Activated CD4-positive, alpha-beta T cell treated with anti-CD3 and anti-CD28 coated beads, Interleukin-2, amount 50 U/mL, for 24 hours (primary cell): ENCODE data around the gene VEPH1.

ENCODE experiments used
- DNase-seq, 2 donors: peaks; one replicate each; pipeline ENCODE4 v3.0.0-alpha.2; 2020; ENCODE audit warnings: low read depth in 1 of 2, low spot score in 1 of 2

Gene VEPH1

DNA sequence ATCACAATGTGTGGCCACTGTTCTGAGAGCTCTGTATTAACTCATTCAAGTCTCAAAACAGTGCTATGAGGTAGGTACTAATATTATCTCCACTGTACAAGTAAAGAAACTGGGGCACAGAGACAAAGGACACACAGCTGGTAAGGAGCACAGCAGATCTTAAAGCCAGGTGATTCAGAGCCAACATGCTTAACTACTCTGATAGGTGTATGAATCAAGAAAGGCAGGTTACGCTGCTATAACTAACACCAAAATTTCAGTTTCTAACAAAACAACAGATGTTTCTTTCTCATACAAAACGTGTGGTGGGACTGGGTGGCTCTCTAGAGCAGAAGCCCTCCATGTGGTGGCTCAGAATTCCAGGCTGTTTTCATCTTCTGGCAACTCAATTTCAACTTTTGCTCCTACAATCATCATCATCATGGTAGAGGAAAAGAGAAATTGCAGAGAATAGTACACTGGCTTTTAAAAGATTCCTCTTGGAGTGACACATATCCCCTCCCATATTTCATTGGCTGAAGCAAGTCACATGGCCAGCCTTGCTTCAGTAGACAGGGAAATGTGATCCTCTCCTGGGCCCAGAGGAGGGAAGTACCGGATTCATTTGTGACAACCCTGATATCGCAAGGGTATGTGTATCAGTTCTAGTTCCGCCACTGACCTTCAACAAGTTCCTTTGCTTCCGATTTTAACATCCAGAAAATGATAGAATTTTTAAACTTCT is 192.7 kb downstream of the VEPH1 start:
- no peak for DNase-seq

DNA sequence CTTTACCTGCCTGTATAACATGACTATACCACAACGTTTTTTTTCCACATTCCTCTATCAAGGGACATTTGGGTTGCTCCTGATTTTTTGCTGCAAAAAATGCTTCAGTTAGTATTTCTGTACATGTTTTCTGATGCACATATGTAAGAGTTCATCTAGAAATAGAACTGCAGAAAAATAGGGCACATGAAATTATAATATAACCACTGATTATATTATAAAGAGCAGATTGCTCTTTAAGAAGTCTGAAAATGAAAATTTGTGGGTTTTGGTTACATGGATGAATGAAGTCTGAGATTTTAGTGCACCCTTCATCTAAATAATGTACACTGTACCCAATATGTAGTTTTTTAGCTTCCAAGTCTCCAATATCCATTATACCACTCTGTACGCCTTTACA is 196.7 kb downstream of the VEPH1 start:
- no peak for DNase-seq

- no peak for DNase-seq
Measured at GRCh38 chr3:157305392-157305791, 197.8 kb downstream of the VEPH1 start.

GRCh38 chr3:157301755-157302154 is 201.5 kb downstream of the VEPH1 start:
- DNase-seq, result no peak

- no peak for DNase-seq
Measured at GRCh38 chr3:157300981-157301663, 202.1 kb downstream of the VEPH1 start.

DNA sequence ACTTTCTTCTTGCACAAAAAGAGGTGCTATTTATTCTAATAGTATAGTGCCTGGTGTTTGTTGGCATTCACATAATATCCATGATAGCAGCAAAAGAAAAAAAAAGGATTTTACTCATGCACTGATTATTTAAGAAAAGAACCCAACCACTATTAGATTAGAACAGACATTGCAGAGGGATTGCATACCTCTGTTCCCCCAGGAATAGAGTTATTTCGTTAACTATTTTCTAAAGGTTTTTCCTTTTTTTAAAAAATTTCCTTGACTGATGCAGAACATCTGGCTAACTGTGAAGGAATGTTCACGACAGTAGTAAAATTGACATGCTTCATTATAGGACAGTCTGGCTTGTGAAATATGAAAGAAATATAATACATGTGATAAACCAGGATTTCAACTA is 203.1 kb downstream of the VEPH1 start:
- no peak for DNase-seq

GRCh38 chr3:157297328-157297915 is 205.8 kb downstream of the VEPH1 start:
- DNase-seq, result no peak

- no peak for DNase-seq
Measured at GRCh38 chr3:157294953-157295352, 208.3 kb downstream of the VEPH1 start.

DNA sequence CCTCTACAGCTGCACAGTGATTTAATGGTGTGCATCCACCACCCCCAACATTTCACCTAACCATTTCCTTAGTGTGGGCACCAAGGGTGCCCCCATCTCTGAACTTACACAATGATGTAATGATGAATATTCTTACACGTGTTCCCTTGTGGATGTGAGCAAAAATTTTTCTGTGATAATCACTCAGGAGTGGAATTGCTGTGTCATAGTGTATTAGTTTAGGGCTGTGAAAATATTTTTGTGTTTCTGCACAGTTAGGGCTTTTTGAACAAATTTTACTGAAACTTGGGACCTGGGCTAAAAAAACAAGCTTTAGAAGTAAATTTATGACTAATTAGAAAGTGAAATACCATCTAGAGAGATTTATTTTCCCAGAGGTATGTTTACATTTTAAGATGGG is 208.7 kb downstream of the VEPH1 start:
- DNase-seq, result no peak

GRCh38 chr3:157290766-157291165 is 212.4 kb downstream of the VEPH1 start:
- no peak for DNase-seq

DNA sequence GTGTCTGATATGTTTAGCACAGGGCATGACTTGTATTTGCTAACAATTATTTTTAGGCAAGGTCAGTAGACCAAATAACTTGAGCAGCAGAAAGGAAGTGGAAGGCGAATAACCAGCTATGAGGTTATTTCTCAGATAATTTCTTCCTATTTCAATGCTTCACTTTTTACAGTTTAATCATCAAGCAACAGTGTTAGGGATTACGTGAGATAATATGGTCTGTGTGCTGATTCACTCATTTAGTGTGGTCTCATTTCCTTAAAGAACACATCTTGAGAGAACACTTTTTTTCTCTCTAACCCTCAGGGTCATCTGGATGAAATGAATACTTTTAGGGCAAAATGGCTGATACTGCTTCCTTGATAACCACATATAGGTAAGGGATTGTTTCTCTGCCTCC is 217.2 kb downstream of the VEPH1 start:
- no peak for DNase-seq

GRCh38 chr3:157285141-157285540 is 218.1 kb downstream of the VEPH1 start:
- no peak for DNase-seq

- DNase-seq, result no peak
Measured at GRCh38 chr3:157284688-157285087, 218.5 kb downstream of the VEPH1 start.

- no peak for DNase-seq
Measured at GRCh38 chr3:157282261-157283191, 220.7 kb downstream of the VEPH1 start.

DNA sequence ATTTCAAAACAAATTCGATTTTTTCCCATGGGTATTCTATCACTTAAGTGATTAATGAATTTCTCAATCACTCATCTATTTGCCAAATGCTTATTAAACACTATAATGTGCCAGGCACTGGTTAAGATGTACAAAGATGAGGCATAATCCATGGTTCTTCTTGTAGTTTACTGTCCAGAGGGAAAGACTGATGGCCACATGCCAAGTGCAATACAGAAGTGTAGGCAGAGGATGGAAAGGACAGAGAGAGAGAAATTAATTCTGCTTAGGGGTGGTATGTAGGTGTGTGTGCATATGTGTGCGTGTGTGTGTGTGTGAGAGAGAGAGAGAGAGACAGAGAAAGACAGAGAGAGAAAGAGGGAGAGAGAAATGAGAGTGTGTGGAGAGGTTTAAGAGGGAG is 222.4 kb downstream of the VEPH1 start:
- DNase-seq, result no peak

- DNase-seq, result no peak
Measured at GRCh38 chr3:157280354-157280753, 222.9 kb downstream of the VEPH1 start.

- no peak for DNase-seq
Measured at GRCh38 chr3:157279237-157279636, 224.0 kb downstream of the VEPH1 start.

DNA sequence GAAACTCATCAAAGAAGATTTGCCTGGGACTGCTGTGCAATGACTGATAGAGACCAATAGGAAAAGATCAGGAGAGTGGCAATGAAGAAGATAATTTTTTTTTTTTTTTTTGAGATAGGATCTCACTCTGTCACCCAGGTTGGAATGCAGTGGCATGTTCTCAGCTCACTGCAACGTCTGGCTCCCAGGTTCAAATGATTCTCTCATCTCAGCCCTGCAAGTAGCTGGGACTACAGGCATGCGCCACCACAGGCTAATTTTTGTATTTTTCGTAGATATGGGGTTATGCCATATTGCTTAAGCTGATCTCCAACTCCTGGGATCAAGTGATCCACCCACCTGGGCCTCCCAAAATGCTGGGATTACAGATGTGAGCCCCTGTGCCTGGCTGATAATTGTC is 226.4 kb downstream of the VEPH1 start:
- DNase-seq, result no peak

- no peak for DNase-seq
Measured at GRCh38 chr3:157275832-157276231, 227.4 kb downstream of the VEPH1 start.

DNA sequence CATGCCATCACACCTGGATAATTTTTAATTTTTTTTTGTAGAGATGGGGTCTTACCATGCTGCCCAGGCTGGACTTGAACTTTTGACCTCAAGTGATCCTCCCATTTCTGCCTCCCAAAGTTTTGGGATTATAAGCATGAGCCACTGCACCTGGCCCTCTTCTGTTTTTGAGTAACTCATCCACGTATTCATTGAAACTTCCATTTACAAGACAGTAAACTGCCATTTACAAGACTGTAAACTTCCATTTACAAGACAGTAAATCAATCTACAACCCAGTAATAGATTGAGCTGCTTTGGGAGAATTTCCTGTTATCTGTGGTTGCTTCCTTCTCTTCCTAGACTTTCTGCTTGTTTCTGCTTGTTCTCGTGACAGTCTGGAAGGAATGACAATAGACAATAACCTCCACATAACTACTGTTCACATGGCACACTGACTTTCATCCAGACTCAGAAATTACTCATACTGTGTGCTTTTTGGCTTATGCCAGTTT is 228.5 kb downstream of the VEPH1 start:
- no peak for DNase-seq

DNA sequence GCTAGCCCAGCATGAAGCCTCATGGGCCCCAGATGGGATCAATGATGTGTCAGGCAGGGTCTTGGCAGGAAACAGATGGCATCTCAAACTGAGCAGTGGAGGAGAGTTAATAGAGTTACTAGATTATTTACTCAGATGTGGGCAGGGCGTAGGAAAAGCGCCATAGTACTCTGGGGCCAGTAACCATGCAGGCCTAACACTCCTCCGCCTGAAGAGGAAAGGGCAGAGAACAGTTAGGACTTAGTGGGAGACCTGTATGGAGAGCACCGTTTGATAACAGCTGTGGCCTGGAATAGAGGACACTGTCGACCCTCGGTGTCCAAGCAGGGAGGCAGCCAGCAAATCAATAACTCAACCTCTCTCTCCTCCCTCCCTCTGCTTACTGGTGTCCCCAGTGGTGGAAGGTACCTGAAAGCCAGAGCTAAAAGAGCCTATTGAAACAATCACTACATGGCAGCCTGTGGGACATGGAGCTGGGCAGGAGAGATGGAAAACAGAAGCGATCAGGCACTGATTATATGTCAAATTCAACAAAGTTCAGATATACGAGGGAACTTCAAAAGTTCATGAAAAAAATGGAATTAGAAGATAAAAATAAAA is 231.8 kb downstream of the VEPH1 start:
- no peak for DNase-seq
